ENCODE measurements around the gene CEP104. TPM values are rescaled to one million over a fixed set of nuclear protein-coding genes. Genes with fewer than 3 reads are reported as not detected.
"Not testable (repeated sequence)": the region's sequence is repeated elsewhere in the genome, so short reads cannot be mapped to it uniquely, and the experiment has no call there.

The CEP104 gene
- total and polyA plus RNA-seq, 2 donors (not counting 1 experiment from before 2014, with no cell fraction given), result 27.7 to 71.8 TPM

DNA sequence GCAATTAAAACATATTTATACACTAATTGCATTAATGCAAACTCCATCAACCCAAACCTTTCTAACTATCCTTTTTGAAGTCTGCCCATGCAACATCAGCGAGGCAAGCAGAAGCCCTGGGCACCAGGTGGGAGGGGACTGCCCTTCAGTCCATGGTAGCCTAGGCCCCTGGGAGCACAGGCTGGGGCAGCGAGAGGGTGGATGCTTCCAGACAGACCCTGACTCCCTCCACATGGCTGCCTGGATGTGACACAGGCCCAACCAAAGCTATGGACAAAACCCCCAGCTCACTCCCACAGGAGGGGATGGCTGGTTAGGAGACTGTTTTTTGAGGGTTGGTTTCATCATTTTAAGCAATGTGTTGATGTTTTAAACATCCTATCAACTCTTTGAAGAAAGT, 42.9 kb downstream of the CEP104 start:
- Histone ChIP-seq H3K9me3 (ENCODE audit: control extremely low read depth in 1 of 3, control insufficient read depth in 2 of 3, insufficient read depth in 1 of 3, low read length in 2 of 3) (no peaks in the 10 kb centered on the region), H3K4me1 (ENCODE audit: control insufficient read depth in 2 of 2, insufficient read depth in 2 of 2, low read length in 2 of 2) (no peaks in the 10 kb centered on the region), H3K36me3 (replicated peaks in 1 of 2; ENCODE audit: control extremely low read depth in 1 of 2, control insufficient read depth in 1 of 2, extremely low read depth in 1 of 2, insufficient read depth in 2 of 2, low read length in 1 of 2) (peaks cover 0 to 18% of the 10 kb centered on the region in 2 experiments), H3K4me2 (replicated peaks; ENCODE audit: low read depth, low read length, poor library complexity, severe bottlenecking) (no peak overlapping the region), H3K27me3 (replicated peaks in 1 of 4; ENCODE audit: control extremely low read depth in 1 of 4, control insufficient read depth in 3 of 4, insufficient read depth in 4 of 4, low read length in 3 of 4) (no peaks in the 10 kb centered on the region), H3K4me3 (ENCODE audit: control extremely low read depth in 1 of 5, extremely low read depth in 1 of 5, insufficient read depth in 1 of 5, low read depth in 2 of 5, low read length in 4 of 5) (no peak overlapping the region), H3K27ac (ENCODE audit: low read length in 2 of 2) (no peak overlapping the region), H3K79me2 (ENCODE audit: control insufficient read depth, insufficient read depth, low read length) (no peaks in the 10 kb centered on the region), H4K20me1 (ENCODE audit: control insufficient read depth, insufficient read depth, low read length, poor library complexity, severe bottlenecking) (no peaks in the 10 kb centered on the region), H2AFZ (ENCODE audit: insufficient read depth, low read depth, low read length, poor library complexity, severe bottlenecking) (no peak overlapping the region), H3K9ac (ENCODE audit: low read length) (no peak overlapping the region)
- DNase-seq (no peak), ATAC-seq (ENCODE audit: low read depth) (no peak)
- WGBS (ENCODE audit: insufficient coverage), result 83% methylated on average over 1 of the region's 2 CpGs
- Mint-ChIP-seq H3K4me1 (no peaks in the 10 kb centered on the region), H3K27me3 (no peaks in the 10 kb centered on the region), H3K27ac (no peak overlapping the region), H3K4me3 (no peak overlapping the region), H3K9me3 (ENCODE audit: insufficient read depth) (no peaks in the 10 kb centered on the region)
- POLR2A ChIA-PET, result no interaction called here
- intact Hi-C loops (cut with micrococcal nuclease), result no loop called here
- CTCF ChIA-PET, result no interaction called here
- TF ChIP-seq, protein P1, sequence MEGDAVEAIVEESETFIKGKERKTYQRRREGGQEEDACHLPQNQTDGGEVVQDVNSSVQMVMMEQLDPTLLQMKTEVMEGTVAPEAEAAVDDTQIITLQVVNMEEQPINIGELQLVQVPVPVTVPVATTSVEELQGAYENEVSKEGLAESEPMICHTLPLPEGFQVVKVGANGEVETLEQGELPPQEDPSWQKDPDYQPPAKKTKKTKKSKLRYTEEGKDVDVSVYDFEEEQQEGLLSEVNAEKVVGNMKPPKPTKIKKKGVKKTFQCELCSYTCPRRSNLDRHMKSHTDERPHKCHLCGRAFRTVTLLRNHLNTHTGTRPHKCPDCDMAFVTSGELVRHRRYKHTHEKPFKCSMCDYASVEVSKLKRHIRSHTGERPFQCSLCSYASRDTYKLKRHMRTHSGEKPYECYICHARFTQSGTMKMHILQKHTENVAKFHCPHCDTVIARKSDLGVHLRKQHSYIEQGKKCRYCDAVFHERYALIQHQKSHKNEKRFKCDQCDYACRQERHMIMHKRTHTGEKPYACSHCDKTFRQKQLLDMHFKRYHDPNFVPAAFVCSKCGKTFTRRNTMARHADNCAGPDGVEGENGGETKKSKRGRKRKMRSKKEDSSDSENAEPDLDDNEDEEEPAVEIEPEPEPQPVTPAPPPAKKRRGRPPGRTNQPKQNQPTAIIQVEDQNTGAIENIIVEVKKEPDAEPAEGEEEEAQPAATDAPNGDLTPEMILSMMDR (IDR thresholded peaks at IDR 0.05), result no peak
- no peak for TF ChIP-seq EZH2 (IDR thresholded peaks at IDR 0.05; ENCODE audit: borderline replicate concordance, insufficient read depth, low read depth, low read length, poor library complexity, severe bottlenecking)

DNA sequence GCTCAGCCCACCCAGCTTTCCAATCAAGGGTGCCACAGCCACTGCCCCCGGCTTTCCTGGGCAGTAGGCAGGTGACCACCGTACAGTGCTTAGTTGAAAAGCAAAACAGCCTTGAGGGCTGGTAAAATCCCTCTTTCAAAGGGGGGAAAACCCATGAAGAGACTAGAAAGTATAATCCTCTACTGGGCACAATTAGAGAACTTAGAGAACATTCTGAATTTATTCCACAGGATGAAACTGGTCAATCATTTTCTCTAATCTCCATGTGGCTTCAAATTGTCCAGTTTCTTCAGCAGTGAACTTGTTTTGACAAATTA, 45.5 kb downstream of the CEP104 start:
- no peak overlapping the region for H3K27ac Mint-ChIP-seq
- H2AFZ ChIP-seq (ENCODE audit: insufficient read depth, low read depth, low read length, poor library complexity, severe bottlenecking), result no peak overlapping the region
- intact Hi-C loops (cut with micrococcal nuclease), result no loop called here

DNA sequence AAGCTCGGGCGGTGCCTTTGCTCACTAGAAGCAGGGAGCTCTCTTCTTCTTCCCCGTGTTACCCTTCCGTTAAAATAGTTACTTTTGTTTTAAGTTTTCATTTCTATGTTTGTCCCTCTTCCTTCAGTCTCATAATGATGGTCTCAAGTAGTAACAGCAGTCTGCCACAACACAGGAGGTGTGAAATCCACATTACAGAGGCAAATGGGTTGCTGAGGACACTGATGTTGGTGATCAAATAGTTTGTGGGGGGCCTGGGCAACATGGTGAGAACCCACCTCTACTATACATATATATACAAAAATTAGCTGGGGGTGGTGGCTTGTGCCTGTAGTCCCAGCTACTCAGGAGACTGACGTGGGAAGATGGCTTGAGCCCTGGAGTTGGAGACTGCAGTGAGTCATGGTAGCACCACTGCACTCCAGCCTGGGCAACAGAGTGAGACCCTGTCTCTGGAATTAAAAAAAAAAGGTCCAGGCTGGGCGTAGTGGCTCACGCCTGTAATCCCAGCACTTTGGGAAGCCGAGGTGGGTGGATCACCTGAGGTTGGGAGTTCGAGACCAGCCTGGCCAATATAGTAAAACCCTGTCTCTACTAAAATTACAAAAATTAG, 46.8 kb downstream of the CEP104 start:
- H3K27me3 Mint-ChIP-seq; H3K27ac ChIP-seq (ENCODE audit: low read length in 2 of 2); CTCF ChIA-PET; DNase-seq; H4K20me1 ChIP-seq (ENCODE audit: control insufficient read depth, insufficient read depth, low read length, poor library complexity, severe bottlenecking); H3K4me1 Mint-ChIP-seq; ATAC-seq (ENCODE audit: low read depth); H3K79me2 ChIP-seq (ENCODE audit: control insufficient read depth, insufficient read depth, low read length); POLR2A ChIA-PET; H3K9me3 ChIP-seq (ENCODE audit: control extremely low read depth in 1 of 3, control insufficient read depth in 2 of 3, insufficient read depth in 1 of 3, low read length in 2 of 3); H3K4me1 ChIP-seq (ENCODE audit: control insufficient read depth in 2 of 2, insufficient read depth in 2 of 2, low read length in 2 of 2); H3K27ac Mint-ChIP-seq; H3K9me3 Mint-ChIP-seq (ENCODE audit: insufficient read depth); H3K4me2 ChIP-seq (replicated peaks; ENCODE audit: low read depth, low read length, poor library complexity, severe bottlenecking); H3K27me3 ChIP-seq (replicated peaks in 1 of 4; ENCODE audit: control extremely low read depth in 1 of 4, control insufficient read depth in 3 of 4, insufficient read depth in 4 of 4, low read length in 3 of 4); H3K4me3 ChIP-seq (ENCODE audit: control extremely low read depth in 1 of 5, extremely low read depth in 1 of 5, insufficient read depth in 1 of 5, low read depth in 2 of 5, low read length in 4 of 5); H2AFZ ChIP-seq (ENCODE audit: insufficient read depth, low read depth, low read length, poor library complexity, severe bottlenecking); intact Hi-C loops (cut with micrococcal nuclease); H3K4me3 Mint-ChIP-seq; H3K9ac ChIP-seq (ENCODE audit: low read length): not testable (repeated sequence)
- 83% methylated on average over 3 of the region's 9 CpGs for WGBS (ENCODE audit: insufficient coverage)
- peaks cover 0 to 15% of the 10 kb centered on the region in 2 experiments for H3K36me3 ChIP-seq (replicated peaks in 1 of 2; ENCODE audit: control extremely low read depth in 1 of 2, control insufficient read depth in 1 of 2, extremely low read depth in 1 of 2, insufficient read depth in 2 of 2, low read length in 1 of 2)

More for the DNA sequence above, 45.5 kb downstream of the CEP104 start:
- no peaks in the 10 kb centered on the region for H3K9me3 Mint-ChIP-seq (ENCODE audit: insufficient read depth)
- Histone ChIP-seq H3K4me2 (replicated peaks; ENCODE audit: low read depth, low read length, poor library complexity, severe bottlenecking) (no peak overlapping the region), H3K79me2 (ENCODE audit: control insufficient read depth, insufficient read depth, low read length) (no peaks in the 10 kb centered on the region), H3K27me3 (replicated peaks in 1 of 4; ENCODE audit: control extremely low read depth in 1 of 4, control insufficient read depth in 3 of 4, insufficient read depth in 4 of 4, low read length in 3 of 4) (no peaks in the 10 kb centered on the region), H3K4me3 (ENCODE audit: control extremely low read depth in 1 of 5, extremely low read depth in 1 of 5, insufficient read depth in 1 of 5, low read depth in 2 of 5, low read length in 4 of 5) (no peak overlapping the region), H3K9ac (ENCODE audit: low read length) (no peak overlapping the region), H4K20me1 (ENCODE audit: control insufficient read depth, insufficient read depth, low read length, poor library complexity, severe bottlenecking) (no peaks in the 10 kb centered on the region), H3K9me3 (ENCODE audit: control extremely low read depth in 1 of 3, control insufficient read depth in 2 of 3, insufficient read depth in 1 of 3, low read length in 2 of 3) (peaks cover 0 to 7% (median 0%) of the 10 kb centered on the region in 3 donors), H3K27ac (ENCODE audit: low read length in 2 of 2) (no peak overlapping the region), H3K36me3 (replicated peaks in 1 of 2; ENCODE audit: control extremely low read depth in 1 of 2, control insufficient read depth in 1 of 2, extremely low read depth in 1 of 2, insufficient read depth in 2 of 2, low read length in 1 of 2) (peaks cover 0 to 18% of the 10 kb centered on the region in 2 experiments), H3K4me1 (ENCODE audit: control insufficient read depth in 2 of 2, insufficient read depth in 2 of 2, low read length in 2 of 2) (no peaks in the 10 kb centered on the region)
- no peak for TF ChIP-seq EZH2 (IDR thresholded peaks at IDR 0.05; ENCODE audit: borderline replicate concordance, insufficient read depth, low read depth, low read length, poor library complexity, severe bottlenecking)
- TF ChIP-seq, protein P1 (IDR thresholded peaks at IDR 0.05), result no peak
- no peak overlapping the region for H3K4me3 Mint-ChIP-seq
- POLR2A ChIA-PET, result no interaction called here
- no peaks in the 10 kb centered on the region for H3K4me1 Mint-ChIP-seq
- ATAC-seq (ENCODE audit: low read depth) (no peak), DNase-seq (no peak)
- CTCF ChIA-PET, result no interaction called here
- peaks cover 3% of the 10 kb centered on the region for H3K27me3 Mint-ChIP-seq
- WGBS (ENCODE audit: insufficient coverage), result no CpG with 5 or more reads among the region's 2 CpGs
